NCI-H524 treated with DMSO at 0.1 percent for 48 hours (cell line): Measurements from ENCODE around the gene TBKBP1.

Experiments used
- DNase-seq: peaks from one replicate; lab custom pipeline; 2025; lab: John Stamatoyannopoulos, UW

TBKBP1 gene, protein sequence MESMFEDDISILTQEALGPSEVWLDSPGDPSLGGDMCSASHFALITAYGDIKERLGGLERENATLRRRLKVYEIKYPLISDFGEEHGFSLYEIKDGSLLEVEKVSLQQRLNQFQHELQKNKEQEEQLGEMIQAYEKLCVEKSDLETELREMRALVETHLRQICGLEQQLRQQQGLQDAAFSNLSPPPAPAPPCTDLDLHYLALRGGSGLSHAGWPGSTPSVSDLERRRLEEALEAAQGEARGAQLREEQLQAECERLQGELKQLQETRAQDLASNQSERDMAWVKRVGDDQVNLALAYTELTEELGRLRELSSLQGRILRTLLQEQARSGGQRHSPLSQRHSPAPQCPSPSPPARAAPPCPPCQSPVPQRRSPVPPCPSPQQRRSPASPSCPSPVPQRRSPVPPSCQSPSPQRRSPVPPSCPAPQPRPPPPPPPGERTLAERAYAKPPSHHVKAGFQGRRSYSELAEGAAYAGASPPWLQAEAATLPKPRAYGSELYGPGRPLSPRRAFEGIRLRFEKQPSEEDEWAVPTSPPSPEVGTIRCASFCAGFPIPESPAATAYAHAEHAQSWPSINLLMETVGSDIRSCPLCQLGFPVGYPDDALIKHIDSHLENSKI

DNA sequence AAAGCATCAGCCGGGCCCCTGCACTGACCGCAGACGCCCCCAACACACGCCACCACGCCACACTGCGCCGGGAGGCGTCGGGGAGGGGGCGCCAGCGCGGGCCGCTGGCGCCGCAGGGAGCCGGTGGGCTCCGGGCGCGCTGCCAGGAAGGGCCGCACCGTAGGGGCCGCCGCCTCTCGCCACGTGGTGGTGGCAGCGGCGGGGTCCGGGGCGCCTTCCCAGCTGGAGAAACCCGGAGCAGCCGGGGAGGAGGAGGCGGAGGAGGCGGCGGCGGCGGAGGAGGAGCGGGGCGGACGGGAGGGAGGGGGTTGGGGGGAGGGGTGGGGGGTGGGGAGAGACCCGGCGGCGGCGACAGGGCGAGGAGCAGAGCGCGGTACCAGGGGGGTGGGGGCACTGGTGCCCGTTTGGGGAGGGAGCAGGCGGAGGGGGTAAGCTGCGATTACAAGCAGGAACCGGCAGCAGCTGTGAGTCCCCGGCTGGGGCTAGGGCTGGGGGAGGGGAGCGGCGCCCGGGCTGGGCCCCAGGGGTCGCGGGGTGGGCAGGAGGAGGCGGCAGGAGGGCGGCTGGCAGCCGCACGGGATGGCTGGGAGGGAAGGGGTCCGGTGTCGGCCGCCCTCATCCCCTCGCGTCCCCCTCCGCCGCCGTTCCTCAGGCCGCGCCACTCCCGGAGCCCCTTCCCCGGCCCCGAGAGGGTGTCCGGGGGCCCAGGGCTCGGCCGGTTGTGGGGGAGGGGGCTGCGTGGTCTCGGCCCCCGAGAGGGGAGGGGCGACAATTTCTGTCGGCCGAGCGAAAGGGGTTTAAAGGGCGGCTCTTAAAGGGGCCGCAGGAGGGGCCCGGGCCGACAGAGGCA lies at the start of gene TBKBP1:
Gene TBKBP1 (plus strand): TSS at position 431 of the 850 bp plus-strand sequence. CDS start 1,952 bp downstream, outside the sequence.
- peak; percentile 12 for DNase-seq

DNA sequence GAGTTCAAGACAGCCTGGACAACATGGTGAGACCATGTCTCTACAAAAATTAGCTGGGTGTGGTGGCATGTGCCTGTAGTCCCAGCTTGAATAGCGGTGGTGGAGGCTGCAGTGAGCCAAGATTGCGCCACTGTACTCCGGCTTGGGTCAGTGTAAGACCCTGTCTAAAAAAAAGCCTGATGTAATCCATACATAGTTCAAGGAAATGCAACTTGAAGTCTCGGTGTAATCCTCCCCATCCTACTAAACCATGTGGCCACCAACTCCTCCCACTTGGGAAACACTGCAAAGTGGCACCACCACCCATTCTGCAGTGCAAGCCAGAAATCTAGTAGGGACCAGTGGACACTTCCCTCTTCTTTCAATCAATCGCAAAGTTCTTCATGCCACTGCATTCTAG lies 49.6 kb upstream of the TBKBP1 start:
- DNase-seq: no peak

DNA sequence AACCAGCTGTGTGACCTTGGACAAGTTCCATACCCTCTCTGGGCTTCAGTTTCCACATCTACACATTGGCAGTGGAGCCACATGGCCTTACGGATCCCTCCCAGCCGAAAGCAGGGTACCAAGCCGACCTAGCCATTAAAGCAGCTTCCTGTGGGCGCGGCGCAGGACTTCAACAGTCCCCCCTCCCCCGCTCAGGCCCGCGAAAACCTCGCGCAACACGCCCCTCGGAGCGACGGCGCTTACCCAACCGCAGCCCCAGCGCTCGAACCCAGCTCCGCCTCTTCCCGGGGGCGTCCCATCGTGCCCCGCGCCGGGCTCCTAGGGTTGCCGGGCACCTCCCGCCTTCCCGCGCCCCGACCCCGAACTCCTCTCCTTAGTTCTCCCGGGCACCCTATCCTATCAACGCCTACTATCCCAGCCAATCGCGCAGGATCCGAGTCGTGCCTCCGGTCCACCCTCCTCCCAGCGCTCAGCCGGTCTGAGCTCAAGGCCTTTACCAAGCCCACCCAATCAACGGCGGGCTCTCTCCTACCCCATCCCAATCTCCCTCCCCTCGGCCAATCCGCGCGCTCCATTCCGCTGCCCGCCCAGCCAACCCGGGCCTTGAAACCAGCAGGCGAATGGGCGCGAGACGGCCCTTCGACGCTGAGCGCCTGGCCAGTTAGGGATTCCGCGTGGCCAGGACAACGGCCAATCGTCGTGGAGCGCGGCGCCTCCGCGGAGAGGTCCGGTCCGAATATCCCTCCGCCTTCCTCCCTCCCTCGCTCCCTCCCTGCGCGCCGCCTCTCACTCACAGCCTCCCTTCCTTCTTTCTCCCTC lies 44.6 kb upstream of the TBKBP1 start, which contains the start of gene KPNB1:
Gene KPNB1 (plus strand): TSS at position 767 of the 819 bp plus-strand sequence. CDS start 326 bp downstream, outside the sequence.
- peak; percentile 98 for DNase-seq

DNA sequence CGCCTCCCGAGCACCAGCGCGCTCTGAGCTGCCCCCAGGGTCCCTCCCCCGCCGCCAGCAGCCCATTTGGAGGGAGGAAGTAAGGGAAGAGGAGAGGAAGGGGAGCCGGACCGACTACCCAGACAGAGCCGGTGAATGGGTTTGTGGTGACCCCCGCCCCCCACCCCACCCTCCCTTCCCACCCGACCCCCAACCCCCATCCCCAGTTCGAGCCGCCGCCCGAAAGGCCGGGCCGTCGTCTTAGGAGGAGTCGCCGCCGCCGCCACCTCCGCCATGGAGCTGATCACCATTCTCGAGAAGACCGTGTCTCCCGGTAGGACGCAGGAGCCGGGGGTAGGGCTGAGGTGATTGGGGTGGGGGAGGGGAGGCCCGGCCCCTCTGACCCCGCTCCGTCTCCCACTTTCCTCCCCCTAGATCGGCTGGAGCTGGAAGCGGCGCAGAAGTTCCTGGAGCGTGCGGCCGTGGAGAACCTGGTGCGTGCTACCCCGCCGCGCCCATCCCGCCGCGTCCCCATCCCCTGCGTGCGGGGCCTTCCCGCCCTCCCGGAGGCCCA lies 43.9 kb upstream of the TBKBP1 start:
- DNase-seq: no peak

DNA sequence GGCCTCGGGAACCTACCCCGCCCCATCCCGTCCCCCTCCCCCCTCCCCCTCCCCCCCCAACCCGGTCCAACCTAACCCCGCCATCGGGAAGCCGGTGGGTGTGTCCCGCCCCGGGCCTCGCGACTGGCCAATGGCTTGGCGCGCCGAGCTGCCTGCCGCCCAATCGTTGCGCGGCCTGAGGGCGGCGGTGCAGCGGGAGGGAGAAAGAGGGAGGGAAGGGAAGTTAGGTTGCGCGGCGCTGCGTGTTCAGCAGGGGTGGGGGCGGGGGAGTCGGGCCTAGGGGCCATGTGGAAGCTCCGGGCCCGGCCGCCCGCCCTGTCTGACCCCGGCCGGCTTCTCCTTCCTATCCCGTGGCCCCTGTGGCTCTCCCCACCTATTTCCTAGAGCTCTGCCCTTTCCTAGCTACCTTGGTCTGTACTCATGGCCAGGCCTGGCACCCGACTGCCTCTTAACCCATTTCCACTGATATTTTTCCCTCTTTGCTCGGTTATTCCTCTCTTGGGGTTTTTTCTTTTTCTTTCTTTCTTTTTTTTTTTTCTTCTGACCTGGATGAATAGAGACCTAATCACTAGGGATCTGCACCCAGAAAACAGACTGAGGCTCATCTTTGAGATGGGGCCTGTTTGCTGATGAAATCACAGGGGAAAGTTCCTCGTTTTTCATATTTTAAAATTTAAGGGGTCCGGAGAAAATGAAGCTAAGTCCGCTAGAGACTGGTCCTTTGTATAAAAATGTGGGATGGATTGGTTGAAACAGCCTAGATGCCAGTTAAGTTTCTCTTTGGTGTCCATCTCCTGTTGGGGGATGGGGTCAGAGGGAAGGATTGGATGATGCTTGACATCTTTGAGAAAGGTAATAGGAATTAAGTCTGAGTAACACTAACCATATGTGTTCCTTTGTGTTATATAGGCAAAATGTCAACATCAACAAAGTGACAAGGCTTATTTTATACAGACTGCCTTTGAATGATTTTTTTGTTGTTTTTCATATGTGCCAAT lies 43.1 kb upstream of the TBKBP1 start:
- peak; percentile 83 for DNase-seq

DNA sequence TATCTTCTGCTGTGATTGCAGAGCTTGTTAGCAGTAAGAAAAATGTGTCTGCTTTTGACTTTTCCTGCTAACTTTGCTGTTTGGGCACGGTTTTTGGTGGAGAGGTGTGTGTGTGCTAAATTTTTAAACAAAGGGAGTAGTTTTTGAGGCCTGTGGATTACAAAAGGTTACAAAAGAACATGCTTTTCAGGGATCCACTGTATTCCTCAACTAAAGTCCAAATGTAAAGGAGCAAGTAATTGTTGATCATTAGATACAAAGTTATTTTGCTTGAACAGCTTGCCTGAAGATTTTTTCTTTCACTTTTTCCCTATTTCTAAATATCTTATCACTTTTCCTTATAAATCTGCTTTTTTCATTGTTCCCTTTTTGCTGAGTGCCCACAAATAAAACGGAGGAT lies 42.3 kb upstream of the TBKBP1 start:
- DNase-seq: no peak

DNA sequence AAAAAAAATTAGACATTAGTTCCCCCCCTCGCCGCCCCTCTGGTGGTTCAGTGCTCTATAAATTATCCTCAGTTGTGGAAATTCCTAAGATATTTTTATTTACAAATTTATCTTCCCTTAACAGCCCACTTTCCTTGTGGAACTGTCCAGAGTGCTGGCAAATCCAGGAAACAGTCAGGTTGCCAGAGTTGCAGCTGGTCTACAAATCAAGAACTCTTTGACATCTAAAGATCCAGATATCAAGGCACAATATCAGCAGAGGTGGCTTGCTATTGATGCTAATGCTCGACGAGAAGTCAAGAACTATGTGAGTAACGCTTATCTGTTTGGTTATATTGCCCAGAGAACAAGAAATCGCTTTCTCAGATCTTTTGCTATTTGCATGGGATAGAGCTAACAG lies 41.4 kb upstream of the TBKBP1 start:
- no peak for DNase-seq

DNA sequence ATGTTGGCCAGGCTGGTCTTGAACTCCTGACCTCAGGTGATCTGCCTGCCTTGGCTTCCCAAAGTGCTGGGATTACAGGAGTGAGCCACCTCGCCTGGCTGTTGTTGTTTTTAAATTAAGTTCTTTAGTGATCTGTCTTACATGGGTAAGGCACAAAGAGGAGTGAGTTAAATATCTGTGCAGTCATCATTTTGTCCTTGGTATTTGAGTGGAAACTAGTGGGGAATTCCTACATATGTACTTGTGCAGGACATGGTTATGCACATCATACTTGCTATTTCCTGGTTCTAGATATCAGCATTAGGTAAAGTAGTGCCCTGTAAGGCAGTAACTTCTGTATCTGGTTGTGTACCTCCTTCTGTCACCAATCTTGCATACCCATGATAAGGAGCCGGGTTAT lies 40.5 kb upstream of the TBKBP1 start:
- no peak for DNase-seq

DNA sequence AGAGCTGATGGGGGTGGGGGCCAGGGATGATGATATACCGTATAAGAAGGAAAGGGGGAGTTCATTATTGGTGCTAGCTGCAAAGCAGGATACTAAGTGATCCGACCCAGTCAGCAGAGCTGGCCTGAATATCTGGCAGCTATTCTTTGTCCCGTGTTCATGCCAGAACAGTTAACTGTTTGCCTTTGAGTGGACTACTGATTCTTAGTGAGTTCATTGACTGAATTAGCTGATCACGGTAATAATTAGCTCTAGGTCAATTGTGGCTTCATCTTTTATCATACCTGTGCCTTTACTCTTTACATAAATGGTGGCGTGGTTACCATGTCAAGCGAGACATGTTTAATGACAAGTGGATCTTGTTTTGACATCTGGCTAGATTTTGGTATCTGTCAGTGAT lies 39.0 kb upstream of the TBKBP1 start:
- DNase-seq: no peak

DNA sequence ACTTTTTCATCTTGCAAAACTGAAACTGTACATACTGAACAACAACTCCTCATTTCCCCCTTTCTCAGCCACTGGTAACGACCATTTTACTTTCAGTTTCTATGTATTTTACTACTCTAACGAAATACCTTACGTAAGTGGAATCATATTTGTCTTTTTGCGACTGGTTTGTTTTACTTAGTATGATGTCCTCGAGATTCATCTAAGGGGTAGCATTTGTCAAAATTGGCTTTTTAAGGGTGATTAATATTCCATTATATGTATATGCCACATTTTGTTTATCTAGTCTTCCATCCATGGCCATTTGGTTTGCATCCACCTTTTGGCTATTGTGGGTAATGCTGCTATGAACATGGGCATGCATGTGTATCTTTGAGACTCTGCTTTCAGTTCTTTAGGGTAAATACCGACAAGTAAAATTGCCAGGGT lies 33.9 kb upstream of the TBKBP1 start:
- no peak for DNase-seq

DNA sequence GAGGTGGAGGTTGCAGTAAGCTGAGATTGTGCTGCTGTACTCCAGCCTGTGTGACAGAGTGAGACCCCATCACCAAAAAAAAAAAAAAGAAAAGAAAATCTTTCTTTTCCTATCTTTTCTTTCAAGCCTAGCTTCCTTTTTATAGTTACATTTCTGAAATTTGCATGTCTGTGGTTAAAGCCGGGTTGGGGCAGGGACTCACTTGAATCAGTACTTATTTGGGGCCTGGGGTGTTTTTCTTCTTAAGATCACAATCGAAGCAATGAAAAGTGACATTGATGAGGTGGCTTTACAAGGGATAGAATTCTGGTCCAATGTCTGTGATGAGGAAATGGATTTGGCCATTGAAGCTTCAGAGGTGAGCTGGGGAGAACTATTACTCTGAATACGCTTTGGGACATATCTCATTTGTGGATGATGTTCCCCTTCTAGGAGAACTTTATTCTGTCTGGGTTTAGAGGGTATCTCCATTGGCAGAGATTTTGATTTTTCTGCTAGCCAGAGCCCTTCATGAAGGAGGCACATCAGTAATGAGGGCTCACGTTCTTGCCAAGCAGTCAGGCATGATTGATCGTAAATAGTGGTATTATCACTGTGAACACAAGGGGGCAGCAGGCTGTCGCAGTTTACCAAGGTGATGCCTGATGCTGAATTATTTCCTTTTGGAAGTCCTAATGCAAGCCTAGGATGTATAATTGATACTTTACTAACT lies 29.9 kb upstream of the TBKBP1 start:
- DNase-seq: no peak

DNA sequence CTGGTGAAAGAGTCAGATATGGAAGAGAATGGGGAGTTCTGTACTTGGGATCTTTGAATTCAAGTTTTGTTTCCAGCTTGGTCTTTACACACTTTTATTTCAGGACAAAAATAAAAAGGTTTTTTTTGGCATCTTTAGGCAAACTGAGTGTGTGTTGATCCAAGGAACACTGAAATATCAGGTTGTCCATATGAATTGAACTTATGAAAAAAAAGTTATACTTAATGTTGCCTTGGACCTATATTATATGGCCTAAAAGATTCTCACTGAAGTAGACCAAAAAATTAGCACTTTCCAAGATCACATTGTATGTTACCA lies 29.4 kb upstream of the TBKBP1 start:
- DNase-seq: no peak

DNA sequence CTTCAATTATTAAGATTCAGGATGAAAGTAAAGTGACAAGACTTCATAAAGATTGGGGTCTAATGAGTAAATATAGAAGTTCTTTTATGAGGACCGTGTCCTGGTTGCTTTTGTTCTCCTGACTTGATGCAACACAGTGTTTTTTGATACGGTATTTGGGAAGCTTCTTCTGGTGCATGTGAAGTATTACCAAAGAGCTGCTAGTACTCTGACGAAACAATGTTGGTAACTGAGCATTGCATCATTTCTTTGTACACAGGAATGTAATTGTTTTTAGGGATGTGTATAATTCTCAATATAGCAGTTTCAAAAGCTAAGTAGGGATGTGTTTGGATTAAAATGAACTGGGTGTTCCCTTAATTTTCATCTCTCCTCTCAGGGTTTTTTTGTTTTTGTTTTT lies 28.3 kb upstream of the TBKBP1 start:
- no peak for DNase-seq

DNA sequence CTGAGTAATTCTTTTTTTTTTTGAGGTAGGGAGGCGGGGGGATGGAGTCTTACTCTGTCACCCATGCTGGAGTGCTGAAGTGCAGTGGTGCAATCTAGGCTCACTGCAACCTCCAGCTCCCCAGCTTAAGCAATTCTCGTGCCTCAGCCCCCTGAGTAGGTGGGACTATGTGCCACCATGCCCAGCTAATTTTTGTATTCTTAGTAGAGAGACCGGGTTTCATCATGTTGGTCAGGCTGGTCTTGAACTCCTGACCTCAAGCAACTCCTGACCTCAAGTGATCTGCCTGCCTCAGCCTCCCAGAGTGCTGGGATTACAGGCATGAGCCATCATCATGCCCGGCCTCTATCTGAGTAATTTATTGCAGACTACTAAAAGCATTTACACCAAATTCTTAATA lies 24.9 kb upstream of the TBKBP1 start:
- no peak for DNase-seq

DNA sequence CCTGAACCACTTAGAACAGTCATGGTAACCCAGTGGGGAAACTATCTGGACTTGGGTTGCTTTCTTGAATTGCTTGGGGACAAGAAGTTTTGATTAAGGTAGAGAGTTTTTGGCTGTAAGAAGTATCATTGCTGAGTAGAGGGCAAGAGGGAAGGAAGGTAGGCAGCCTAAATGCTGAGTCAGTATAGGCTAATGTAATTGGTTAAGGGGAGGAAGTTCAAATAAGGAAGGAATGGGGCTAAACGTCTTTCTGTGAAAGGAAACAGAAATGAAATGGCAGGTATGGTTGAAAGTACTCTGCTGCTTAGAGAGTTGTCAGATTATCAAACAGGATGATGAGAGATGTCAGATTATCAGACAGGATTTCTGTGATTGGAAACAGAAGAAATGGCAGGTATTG lies 23.9 kb upstream of the TBKBP1 start:
- DNase-seq: no peak

DNA sequence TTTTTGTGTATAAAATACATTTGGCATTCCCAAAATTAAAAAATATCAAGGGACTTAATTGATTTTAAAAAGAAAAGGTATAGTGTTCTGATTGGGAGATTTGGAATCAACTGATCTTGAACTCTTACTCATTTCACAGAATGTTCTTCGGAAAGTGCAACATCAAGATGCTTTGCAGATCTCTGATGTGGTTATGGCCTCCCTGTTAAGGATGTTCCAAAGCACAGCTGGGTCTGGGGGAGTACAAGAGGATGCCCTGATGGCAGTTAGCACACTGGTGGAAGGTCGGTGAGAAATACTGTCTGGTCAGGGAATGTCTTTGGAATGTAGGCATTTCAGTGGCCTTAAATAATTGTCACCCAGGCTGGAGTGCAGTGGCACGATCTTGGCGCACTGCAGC lies 19.5 kb upstream of the TBKBP1 start:
- DNase-seq: no peak

DNA sequence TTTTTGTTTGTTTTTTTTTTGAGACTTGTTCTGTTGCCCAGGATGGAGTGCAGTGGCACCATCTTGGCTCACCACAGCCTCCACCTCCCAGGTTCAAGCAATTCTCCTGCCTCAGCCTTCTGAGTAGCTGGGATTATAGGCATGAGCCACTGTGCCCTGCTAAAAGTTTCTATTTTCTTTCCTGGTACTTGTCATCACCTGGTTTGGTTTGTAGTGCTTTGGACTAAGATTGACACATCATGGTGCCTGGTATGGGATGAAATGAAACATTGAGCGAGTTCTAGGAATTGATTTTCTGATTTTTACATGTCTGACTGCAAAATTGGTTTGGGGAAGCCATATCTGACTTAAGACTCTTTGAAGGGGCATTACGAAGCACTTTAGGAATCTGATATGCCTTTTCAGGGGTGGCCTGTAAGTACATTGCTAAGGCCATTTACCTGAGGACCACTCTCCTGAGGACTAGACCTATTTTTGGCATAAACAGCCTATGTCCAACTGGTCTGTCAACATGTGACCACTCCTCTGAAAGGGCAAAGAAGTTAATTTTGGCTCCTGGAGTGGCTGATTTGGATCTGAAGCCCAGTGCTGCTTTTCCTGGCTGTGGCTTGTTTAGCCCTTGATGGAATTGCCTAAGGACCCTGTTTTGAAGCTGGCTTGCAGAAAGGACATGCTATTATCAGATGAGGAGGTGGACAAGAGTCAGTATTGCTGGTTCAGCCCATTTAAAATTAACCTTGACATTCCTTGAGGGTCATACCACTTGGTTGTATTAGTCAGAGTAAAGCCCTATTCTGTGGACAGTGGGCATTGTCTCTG lies 18.4 kb upstream of the TBKBP1 start:
- no peak for DNase-seq

DNA sequence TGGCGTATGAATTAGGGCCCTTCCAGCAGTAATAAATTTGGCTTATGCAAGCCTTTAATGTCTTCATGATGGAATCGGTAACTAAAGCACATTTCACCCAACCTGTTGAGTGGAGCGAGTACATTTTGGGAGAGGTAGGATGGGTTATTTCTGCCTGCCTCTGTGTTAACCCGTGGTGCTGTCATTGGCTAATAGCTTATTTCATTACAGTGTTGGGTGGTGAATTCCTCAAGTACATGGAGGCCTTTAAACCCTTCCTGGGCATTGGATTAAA lies 17.8 kb upstream of the TBKBP1 start:
- DNase-seq: no peak
